Gastroesophageal sphincter (tissue), 4 donors: Measurements from ENCODE around the gene RRP9. TPM values are rescaled to one million over a fixed set of nuclear protein-coding genes. Genes with fewer than 3 reads are reported as not detected.

Experiments
- ATAC-seq: fragments of 150-250 bp; one replicate; pipeline ENCODE4 v1.9.1; 2016; ENCODE audit warnings: mild to moderate bottlenecking, moderate library complexity
- H3K27ac ChIP-seq, 4 donors: fragments of 200-600 bp; sonication (generic) in 3 of 4; 1 replicate in 3 of 4; 2 replicates in 1 of 4; pipeline ENCODE4 v1.5.1; 2016 to 2019
- H3K27me3 ChIP-seq: fragments of 200-600 bp; sonication (generic); one replicate; pipeline ENCODE4 v1.5.1; 2019
- H3K36me3 ChIP-seq, 2 donors: fragments of 200-600 bp; sonication (generic); one replicate each; pipeline ENCODE4 v1.5.1; 2019; ENCODE audit warnings: control low read depth in 1 of 2
- H3K4me1 ChIP-seq, 3 donors: fragments of 200-600 bp; sonication (generic); 1 replicate in 2 of 3; 2 replicates in 1 of 3; pipeline ENCODE4 v1.5.1; 2016 to 2019; ENCODE audit warnings: control low read depth in 2 of 3
- H3K4me3 ChIP-seq, 2 donors: fragments of 200-600 bp; sonication (generic); one replicate each; pipeline ENCODE4 v1.5.1; 2019; ENCODE audit warnings: mild to moderate bottlenecking in 1 of 2, moderate library complexity in 1 of 2
- H3K9me3 ChIP-seq, 3 donors: fragments of 200-600 bp; sonication (generic); one replicate each; pipeline ENCODE4 v1.5.1; 2017 to 2019; ENCODE audit warnings: control low read depth in 2 of 3
- CTCF ChIP-seq, 4 experiments: fragments of 200-600 bp in 2 of 4; fragments of 450-650 bp in 2 of 4; sonication (generic) in 1 of 4; IDR thresholded peaks; one replicate each; pipeline ENCODE4 v1.5.1; 2017 to 2019; ENCODE audit warnings: antibody characterized with exemption in 4 of 4, mild to moderate bottlenecking in 2 of 4, moderate library complexity in 2 of 4
- EP300 ChIP-seq: sonication (generic); formaldehyde crosslinking; IDR thresholded peaks from one replicate; pipeline ENCODE4 v1.6.1; 2017; ENCODE audit warnings: antibody characterized with exemption, mild to moderate bottlenecking
- POLR2A ChIP-seq, 2 donors: fragments of 450-650 bp; IDR thresholded peaks; one replicate each; pipeline ENCODE4 v1.6.1; 2017; ENCODE audit warnings: antibody characterized with exemption in 2 of 2, mild to moderate bottlenecking in 2 of 2, moderate library complexity in 1 of 2
- POLR2AphosphoS5 ChIP-seq: sonication (generic); formaldehyde crosslinking; IDR thresholded peaks from one replicate; pipeline ENCODE4 v1.6.1; 2017; ENCODE audit warnings: antibody characterized with exemption
- WGBS, 2 donors: methylation state at CpG; one replicate each; pipeline ENCODE4 v1.1.5; 2018; ENCODE audit warnings: low coverage in 1 of 2; 5-methylcytosine and 5-hydroxymethylcytosine counted together
- total RNA-seq, 4 donors: library from RNA; depleted of rRNA; stranded (reverse); fragments of >200 nt; gene quantifications; one replicate each; pipeline ENCODE4 v1.1.0, GENCODE V29; 2016

The RRP9 gene
- total RNA-seq, 4 donors from 2014 or later = 5.3 to 14.8 (median 10.9) TPM

GRCh38 chr3:51957520-51958205, 16.0 kb upstream of the RRP9 start:
- Histone ChIP-seq H3K27me3 (no peaks in the 10 kb centered on the region), H3K4me3 (no peak overlapping the region), H3K36me3 (peaks cover 0 to 44% of the 10 kb centered on the region in 2 donors), H3K9me3 (no peaks in the 10 kb centered on the region), H3K27ac (peak overlapping the region in 1 of 4 donors; percentile 85), H3K4me1 (peaks cover 0 to 36% (median 7%) of the 10 kb centered on the region in 3 donors)
- no CpG with 5 or more reads among the region's 15 CpGs for WGBS, 2 donors
- no peak for ATAC-seq
- no peak for TF ChIP-seq CTCF (IDR thresholded peaks at IDR 0.05)
- TF ChIP-seq POLR2A (IDR thresholded peaks at IDR 0.05) = no peak
- TF ChIP-seq POLR2AphosphoS5 = no peak
- no peak for TF ChIP-seq EP300

- H3K4me3 ChIP-seq = peak overlapping the region; percentile 32 to 57
- peaks cover 0 to 23% (median 7%) of the 10 kb centered on the region in 3 donors for H3K4me1 ChIP-seq
Observed at GRCh38 chr3:51955893-51956770, 14.4 kb upstream of the RRP9 start.

GRCh38 chr3:51955175-51955892, 13.6 kb upstream of the RRP9 start, which contains the start of gene GPR62:
GPR62 (plus strand) TSS chr3:51955381; CDS start chr3:51955653, 272 bp downstream.
- ATAC-seq = no peak
- Histone ChIP-seq H3K4me3 (peak within 1 kb of the TSS; percentile 32 to 57), H3K27ac (peak within 1 kb of the TSS; percentile 69 to 85 (median 82))

More at GRCh38 chr3:51955893-51956770, 14.4 kb upstream of the RRP9 start:
- ATAC-seq = peak; percentile 80
- Histone ChIP-seq H3K27me3 (no peaks in the 10 kb centered on the region), H3K36me3 (peaks cover 0 to 40% of the 10 kb centered on the region in 2 donors), H3K27ac (peak overlapping the region; percentile 69 to 85 (median 82)), H3K9me3 (no peaks in the 10 kb centered on the region)
- WGBS, 2 donors = no CpG with 5 or more reads among the region's 97 CpGs
- TF ChIP-seq CTCF (IDR thresholded peaks at IDR 0.05) = peak in 3 of 4 experiments; percentile 49 to 66 (median 65)
- no peak for TF ChIP-seq POLR2AphosphoS5
- no peak for TF ChIP-seq POLR2A (IDR thresholded peaks at IDR 0.05)
- no peak for TF ChIP-seq EP300

GRCh38 chr3:51954713-51955112, 13.0 kb upstream of the RRP9 start:
- no peaks in the 10 kb centered on the region for H3K27me3 ChIP-seq
- no peaks in the 10 kb centered on the region for H3K9me3 ChIP-seq
- no peak for ATAC-seq
- 60 to 86% methylated on average over 1 of the region's 1 CpG for WGBS, 2 donors
- TF ChIP-seq CTCF (IDR thresholded peaks at IDR 0.05) = no peak
- TF ChIP-seq POLR2A (IDR thresholded peaks at IDR 0.05) = no peak
- TF ChIP-seq EP300 = no peak
- no peak for TF ChIP-seq POLR2AphosphoS5
- no peak overlapping the region for H3K4me3 ChIP-seq
- peaks cover 0 to 23% (median 7%) of the 10 kb centered on the region in 3 donors for H3K4me1 ChIP-seq
- H3K36me3 ChIP-seq = peaks cover 0 to 29% of the 10 kb centered on the region in 2 donors
- H3K27ac ChIP-seq = no peak overlapping the region

More at GRCh38 chr3:51955175-51955892, 13.6 kb upstream of the RRP9 start, which contains the start of gene GPR62:
- Histone ChIP-seq H3K27me3 (no peaks in the 10 kb centered on the region), H3K36me3 (peaks cover 0 to 32% of the 10 kb centered on the region in 2 donors), H3K9me3 (no peaks in the 10 kb centered on the region), H3K4me1 (peaks cover 0 to 23% (median 7%) of the 10 kb centered on the region in 3 donors)
- TF ChIP-seq POLR2AphosphoS5 (no peak), EP300 (no peak), POLR2A (IDR thresholded peaks at IDR 0.05) (no peak), CTCF (IDR thresholded peaks at IDR 0.05) (no peak)
- 53% methylated on average over 5 of the region's 33 CpGs; no CpG with 5 or more reads in 1 of the 2 donors for WGBS, 2 donors
